HG03442 (cell line): ENCODE results near the gene GPR42.
"Not testable (repeated sequence)": the region's sequence is repeated elsewhere in the genome, so short reads cannot be mapped to it uniquely, and the experiment has no call there.

Experiments
- ATAC-seq: cut with Tn5 transposase; IDR thresholded peaks from one replicate; pipeline ENCODE4 v1.9.1; 2021; ENCODE audit warnings: mild to moderate bottlenecking, moderate library complexity; ENCODE audit not compliant: unreplicated experiment

GPR42 gene

DNA sequence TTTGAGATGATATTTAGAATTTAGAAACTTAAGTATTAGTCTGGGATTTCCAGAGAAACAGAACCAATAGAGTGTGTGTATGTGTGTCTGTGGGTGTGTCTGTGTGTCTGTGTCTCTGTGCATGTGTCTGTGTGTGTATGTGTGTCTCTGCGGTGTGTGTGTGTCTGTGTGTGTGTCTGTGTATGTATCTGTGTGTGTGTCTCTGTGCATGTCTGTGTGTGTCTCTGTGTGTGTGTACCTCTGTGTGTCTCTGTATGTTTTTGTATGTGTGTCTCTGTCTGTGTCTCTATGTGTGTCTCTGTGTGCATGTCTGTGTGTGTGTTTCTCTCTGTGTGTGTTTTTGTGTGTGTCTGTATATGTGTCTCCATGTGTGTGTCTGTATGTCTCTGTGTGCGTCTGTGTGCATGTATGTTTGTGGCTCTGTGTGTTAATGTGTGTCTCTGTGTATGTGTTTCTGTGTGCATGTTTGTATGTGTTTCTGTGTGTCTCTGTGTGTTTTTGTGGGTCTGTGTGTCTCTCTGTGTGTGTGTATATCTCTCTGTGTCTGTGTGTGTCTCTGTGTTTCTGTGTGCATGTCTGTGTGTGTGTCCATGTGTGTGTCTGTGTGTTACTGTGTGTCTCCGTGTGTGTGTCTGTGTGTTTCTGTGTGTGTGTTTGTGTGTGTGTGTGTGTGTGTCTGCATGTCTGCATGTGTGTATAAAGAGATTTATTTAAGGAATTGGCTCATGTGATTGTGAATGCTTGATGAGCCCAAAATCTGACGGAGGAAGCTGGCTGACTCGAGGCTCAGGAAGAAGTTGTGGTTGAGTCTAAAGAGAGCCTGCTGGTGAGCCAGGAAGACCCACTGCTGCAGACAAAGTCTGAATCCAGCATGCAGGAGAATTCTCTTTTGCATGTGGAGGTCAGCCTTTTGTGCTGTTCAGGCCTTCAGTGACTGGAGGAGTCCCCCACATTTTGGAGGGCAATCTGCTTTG is 22.2 kb downstream of the GPR42 start:
- ATAC-seq, result no peak

DNA sequence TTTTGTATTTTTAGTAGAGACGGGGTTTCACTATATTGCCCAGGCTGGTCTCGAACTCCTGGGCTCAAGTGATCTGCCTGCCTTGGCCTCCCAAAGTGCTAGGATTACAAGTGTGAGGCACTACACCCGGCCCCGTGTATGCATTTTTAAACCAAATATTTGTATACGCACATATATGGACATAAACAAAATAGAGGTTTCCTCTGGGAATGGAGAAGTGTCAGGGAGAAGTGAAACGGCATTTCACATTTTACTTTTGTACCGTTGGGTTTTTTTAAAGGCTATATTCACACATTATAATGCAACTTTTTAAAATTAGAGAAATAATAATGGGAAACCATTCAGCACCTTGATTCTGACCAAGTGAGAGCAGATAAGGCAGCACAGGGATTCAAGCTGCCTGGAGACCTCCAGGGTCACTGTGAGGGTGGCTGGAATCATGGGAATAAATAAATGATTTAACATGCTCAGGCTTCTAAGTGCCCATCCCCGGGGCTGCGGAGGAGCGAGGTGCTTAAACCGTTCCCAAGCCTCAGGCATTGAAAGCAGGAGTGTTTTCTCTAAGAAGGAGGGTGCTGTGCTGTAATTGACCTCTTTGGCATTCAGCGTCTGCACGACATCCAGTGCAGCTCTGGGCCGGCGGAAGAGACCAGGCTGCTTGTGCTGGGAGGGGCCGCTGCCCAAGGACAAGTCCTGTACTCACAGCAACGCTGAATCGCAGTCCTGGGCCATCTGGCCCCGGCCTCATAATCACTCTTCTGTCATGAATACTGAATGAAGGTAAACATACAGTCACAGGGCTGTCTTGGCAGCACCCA is 24.7 kb downstream of the GPR42 start:
- no peak for ATAC-seq

DNA sequence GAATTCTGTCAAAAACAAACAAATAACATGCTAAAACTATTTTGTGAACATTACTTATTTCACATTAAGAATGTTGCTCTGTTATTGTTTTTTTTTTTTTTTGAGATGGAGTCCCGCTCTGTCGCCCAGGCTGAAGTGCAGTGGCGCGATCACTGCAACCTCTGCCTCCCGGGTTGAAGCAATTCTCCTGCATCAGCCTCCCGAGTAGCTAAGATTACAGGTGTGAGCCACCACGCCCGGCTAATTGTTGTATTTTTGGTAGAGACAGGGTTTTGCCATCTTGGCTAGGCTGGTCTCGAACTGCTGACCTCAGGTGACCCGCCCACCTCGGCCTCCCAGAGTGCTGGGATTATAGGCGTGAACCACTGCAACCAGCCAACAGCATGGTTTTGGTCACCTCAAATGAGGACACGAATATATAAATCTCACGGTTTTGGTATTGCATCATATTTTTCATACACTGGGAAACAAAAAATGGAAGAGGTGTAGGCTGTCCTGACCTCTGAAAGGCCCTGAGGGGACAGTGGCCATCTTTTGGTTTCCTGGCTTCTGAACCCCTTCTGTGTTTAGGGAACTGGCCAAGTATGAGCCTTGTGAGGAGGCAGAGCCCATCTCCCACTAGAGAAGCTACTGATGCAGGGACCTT is 25.5 kb downstream of the GPR42 start:
- no peak for ATAC-seq

DNA sequence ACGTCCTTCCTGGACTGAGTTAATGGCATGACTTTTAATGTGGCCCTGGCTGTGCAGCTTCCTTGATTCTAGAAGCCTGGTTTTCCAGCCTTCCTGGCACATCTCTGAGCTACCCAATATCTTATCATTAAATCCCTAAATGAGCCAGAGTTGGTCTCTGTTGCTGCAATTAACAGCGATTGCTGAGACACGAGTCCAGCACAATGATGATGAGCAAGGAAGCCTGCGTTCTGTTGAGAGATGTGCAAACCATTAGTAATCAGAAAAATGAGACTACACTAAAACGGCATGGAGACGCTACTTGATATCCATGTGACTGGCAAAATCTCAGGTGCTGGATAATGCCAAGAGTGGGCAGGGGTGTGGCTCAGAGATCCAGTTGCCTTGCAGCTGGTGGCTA is 26.2 kb downstream of the GPR42 start:
- ATAC-seq, result no peak

DNA sequence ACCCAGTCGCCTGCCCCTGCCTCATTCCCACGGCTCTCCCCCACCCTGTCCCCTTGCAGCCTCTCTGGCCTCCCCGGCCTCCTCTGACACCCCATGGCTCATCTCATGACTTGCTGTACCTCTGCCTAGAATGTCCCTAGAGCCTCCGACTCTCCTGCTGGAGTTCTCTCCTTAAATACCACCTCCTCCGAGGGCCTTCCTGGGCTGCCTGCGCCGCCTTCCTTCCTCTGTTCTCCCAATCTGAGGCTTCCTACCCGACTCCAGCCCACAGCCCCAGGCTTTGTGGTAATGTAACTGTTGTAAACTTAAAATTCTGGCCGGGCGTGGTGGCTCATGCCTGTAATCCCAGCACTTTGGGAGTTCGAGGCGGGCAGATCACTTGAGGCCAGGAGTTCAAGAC is 27.7 kb downstream of the GPR42 start:
- no peak for ATAC-seq

DNA sequence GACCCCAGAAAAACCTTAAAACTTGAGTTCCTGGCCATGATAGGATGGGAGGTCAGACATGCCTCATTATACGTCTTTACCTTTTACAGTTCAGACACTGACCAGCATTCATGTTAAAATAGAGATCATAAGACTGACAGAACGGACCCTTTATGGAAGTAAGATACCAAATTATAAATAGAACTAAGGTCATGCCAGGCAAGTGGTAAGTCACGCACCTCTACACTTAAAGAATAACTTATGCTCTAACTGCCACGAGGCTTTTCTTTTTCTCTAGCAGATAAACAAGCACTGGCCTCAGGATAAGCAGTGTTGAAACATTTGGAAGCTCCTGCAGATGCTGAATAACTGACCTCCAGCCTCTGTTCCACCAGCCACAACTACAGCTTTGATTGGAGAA is 28.4 kb downstream of the GPR42 start:
- ATAC-seq, result no peak

DNA sequence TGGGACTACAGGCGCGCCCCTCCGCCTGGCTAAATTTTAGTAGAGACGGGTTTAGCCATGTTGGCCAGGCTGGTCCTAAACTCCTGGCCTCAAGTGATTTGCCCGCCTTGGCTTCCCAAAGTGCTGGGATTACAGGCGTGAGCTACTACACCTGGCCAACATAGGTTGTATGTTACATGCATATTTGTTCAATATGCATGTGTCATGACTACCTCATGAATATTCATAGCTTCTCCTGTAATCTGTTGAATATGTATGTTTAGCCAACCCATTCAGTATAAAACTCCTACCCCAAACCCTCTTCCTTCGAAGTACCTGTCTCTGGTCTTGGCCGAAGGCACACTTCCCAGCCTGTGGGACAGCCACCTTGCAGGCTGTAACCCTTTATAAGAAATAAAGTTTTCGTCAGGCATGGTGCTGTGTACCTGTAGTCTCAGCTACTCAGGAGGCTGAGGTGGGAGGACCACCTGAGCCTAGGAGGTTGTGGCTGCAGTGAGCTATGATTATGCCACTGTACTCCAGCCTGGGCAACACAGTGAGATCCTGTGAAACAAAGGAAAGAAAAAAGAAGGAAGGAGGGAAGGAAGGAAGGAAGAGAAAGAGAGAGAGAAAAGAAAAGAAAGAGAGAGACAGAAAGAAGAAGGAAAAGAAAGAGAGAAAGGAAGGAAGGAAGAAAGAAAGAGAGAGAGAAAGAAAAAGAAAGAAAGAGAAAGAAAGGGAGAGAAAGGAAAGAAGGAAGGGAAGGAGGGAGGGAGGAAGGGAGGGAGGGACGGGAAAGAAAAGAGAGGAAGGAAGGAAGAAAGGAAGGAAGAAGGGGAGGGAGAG is 29.3 kb downstream of the GPR42 start:
- no peak for ATAC-seq

DNA sequence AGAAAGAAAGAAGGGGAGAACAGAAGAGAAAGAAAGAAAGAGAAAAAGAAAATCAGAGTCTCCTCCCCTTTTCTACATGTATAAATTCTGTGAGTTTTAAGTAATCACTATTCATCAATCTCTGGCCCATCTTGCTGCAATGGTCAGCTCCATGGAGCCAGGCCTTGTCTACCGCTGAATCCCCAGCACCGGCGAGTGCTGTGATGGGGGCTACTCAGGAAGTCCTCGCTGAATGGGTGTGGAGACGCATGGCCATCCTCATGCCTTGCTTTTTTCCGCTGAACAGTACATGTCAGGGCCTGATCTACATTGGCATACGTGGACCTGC is 29.9 kb downstream of the GPR42 start:
- no peak for ATAC-seq

DNA sequence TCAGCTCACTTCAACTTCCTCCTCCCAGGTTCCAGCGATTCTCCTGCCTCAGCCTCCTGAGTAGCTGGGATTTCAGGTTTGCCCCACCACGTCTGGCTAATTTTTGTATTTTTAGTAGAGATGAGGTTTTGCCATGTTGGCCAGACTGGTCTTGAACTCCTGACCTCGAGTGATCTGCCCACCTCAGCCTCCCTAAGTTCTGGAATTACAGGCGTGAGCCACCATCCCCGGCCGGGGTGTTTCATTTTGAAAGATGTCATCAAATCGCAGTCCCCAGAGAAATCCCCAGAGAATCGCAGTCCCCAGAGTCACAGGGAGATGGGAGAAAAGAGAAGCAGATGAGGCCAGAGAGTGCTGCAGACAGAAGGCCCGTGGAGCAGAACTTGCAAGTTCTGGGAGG is 30.5 kb downstream of the GPR42 start:
- not testable (repeated sequence) for ATAC-seq

DNA sequence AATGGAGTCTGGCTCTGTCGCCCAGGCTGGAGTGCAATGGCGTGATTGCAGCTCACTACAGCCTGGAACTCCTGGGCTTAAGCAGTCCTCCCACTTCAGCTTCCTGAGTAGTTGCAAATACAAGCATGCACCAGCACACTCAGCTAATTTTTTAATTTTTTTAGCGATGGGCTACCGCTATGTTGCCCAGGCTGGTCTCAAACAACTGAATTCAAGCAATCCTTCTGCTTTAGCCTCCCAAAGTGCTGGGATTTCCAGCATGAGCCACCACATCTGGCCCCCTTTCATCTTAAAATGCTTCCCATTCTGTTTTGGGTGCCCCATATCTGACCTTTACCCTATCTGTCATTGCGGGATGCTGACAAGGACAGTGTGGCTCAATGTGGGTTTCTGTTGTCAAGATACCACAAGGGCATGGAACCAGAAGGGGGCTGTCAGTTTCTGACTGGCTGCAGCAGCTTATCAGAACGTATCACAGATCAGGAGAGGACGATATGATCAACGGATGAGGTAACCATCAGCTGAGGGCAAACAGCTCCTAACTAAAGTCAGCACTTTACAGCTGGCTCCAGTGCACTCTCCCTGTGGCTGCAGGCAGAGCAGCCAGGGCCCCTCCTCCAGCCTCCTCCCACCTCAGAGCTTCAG is 32.4 kb downstream of the GPR42 start:
- no peak for ATAC-seq

DNA sequence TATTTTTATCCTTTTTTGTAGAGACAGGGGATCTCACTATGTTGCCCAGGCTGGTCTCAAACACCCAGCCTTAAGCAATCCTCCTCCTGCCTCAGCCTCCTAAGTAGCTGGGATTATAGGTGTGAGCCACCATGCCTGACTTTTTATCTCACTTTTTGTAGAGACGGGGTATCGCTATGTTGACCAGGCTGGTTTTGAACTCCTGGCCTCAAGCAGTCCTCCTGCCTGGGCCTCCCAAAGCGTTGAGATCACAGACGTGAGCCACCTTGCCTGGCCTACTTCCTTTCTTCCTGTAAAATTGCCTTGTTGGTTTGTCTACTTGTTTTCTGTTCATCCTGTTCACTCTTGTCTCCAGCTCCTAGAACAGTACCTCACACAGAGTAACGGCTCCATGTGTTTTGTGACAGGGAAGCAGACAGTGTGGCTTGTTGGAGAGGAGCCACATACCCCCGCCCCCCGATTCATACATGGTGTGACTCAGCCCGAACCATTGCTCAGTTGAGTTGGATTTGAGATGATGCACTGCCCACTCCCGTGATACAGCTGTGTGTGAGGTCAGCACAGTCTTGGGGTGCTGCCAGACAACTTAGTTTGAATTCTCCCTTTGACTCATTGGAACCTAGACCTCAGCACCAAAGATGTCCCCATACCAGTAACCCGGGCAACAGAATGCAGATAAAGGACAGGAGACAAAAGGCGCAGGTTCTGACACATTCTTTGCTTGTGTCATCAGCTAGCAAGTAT is 34.2 kb downstream of the GPR42 start:
- peak; percentile 76 for ATAC-seq

DNA sequence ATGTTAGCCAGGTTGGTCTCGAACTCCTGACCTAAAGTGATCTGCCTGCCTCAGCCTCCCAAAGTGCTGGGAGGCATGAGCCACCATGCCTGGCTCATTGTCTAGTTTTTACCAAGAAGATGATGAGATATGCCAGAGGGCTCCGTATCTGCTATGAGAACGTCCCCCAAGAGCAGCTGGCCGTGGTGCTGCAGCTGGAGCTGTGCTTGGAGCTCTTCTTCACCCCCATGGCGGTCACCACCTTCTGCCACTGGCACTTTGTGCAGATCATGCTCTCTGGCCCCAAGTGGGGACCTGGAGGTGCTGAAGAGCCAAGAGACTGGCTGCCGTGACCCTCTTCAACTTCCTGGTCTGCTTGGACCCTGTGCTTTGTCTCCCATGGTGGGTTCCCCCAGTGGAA is 36.8 kb downstream of the GPR42 start:
- no peak for ATAC-seq

DNA sequence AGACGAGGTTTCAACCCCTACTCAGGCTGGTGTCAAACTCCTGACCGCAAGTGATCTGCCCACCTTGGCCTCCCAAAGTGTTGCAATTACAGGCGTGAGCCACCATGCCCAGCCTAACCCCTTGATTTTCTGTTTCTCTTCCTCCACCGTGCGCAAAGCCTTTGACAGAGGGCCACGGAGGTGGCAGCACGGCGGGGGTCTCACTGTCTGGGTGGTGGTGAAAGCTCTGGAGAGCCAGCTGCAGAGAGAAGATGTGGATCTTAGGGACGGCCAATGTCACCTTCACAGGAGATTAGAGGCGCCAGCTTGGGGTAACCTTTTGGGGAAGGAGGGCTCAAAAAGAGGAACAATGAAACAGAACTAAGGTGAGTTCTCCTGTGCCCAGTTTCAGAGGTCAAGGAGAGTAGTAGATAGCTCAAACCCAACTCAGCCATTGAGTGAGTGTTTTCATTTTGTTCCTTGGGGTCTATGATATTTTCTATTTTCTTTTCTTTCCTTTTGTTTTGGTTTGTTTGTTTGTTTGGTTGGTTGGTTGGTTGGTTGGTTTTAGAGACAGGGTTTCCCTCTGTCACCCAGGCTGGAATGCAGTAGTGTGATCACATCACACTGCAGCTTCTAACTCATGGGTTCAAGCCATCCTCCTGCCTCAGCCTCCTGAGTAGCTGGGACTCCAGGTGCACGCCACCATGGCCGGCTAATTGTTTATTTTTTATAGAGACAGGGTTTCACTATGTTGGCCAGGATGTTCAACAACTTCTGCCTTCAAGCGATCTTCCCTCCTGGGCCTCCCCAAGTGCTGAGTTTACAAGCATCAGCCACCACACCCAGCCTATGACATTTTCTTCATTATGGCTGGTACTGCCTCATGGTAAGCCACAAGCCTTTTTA is 37.7 kb downstream of the GPR42 start:
- ATAC-seq, result no peak

DNA sequence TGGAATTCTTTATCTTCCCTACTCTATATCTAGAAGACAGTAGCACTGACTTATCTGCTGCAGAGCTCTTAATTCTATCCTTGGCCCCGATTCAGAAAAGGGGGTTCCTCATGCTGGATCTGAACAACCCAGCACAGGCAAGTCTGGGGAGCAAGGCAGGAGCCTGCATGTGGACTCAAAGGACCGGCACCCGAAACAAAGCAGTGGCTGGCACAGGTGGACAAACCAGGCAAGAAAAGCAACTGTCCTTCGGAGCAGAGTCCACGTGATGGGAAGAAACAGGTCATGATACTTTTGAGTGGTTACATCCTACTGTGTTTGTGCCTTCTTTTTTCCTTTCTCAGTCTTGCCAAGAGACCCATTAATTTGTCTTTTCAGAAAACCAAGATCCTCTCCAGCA is 38.3 kb downstream of the GPR42 start:
- ATAC-seq, result no peak

DNA sequence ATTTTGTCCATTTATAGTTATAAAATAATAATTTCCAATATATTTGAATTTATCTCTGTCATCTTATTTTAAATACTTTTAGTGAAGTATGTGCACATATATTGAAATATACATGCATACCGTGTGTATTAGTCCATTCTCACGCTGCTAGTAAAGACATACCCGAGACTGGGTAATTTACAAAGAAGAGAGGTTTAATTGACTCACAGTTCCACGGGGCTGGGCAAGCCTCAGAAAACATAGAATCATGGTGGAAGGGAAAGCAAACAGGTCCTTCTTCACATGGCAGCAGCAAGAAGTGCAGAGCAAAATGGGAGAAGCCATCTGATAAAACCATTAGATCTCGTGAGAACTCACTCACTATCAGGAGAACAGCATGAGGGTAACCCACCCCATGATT is 39.6 kb downstream of the GPR42 start:
- no peak for ATAC-seq

DNA sequence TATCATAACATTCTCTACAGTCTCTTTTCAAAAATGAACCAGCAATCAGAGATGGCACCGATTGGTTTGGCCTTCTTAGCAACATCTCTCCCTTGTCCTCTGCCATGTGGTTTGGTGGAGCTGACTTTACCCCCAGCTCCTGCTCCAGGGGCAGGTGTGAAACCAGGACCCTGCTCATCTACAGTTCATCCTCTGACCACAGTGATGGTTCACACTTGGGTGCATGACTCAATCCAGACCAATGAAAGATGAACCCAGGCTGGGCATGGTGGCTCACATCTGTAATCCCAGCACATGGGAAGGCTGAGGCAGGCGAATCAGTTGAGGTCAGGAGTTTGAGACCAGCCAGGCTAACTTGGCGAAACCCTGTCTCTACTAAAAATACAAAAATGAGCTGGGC is 43.6 kb downstream of the GPR42 start:
- ATAC-seq, result no peak

DNA sequence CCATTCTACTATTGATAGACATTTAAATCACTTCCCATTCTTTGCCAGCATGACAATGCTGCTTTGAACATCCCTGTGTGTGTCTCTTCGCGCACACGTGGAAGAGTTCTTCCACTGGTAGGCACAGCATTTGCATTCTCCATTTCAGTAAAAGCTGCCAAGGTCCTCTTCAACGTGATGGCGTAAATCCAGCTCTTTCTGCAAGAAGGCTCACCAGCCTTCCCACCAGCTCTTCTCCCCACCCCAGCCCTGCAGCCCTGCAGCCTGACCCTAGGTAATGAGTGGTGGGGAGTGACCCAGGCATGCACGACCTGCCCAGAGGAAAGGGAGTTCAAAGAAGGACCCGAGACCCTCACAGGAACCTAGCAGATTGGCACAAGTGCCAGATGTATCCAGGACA is 45.5 kb downstream of the GPR42 start:
- ATAC-seq, result no peak

DNA sequence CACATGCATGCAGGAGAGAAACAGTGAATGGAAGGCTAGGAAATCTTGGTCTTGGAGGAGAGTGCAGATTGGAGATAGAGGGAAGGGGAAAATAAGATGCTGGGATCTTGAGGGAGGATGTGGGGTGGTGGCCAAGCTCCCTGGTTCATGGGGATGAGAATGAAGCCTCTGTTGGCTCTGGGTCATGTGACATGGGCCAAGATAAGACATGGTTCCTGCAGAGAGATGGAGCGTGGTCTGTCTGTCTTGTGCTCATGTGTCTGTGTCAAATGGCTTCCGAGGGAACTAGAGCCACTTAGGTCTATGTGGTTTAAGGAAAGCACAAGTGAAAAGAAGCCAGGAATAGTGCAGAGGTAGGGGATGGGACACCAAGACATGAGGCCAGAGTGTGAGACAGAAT is 46.4 kb downstream of the GPR42 start:
- no peak for ATAC-seq
